Measurements from ENCODE around the gene SMARCC1.

DNA sequence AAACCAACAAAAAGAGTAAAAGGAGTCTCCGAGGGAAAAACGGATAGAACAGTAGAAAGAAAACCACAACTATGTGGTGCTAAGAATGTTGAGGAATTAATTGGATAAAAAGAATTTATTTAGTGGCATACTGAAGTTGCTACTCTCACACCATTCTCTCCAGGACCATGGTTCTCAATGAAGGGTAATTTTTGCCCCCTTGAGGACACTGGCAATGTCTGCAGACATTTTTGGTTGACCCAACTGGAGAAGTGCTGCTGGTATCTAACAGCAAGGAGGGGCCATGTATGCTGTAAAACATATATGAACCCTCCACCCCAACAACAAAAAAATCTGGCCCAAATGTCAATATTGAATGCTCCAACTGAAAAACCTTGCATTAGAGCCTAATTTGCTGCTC, 117.2 kb downstream of the SMARCC1 start:
- TF ChIP-seq, protein P1, sequence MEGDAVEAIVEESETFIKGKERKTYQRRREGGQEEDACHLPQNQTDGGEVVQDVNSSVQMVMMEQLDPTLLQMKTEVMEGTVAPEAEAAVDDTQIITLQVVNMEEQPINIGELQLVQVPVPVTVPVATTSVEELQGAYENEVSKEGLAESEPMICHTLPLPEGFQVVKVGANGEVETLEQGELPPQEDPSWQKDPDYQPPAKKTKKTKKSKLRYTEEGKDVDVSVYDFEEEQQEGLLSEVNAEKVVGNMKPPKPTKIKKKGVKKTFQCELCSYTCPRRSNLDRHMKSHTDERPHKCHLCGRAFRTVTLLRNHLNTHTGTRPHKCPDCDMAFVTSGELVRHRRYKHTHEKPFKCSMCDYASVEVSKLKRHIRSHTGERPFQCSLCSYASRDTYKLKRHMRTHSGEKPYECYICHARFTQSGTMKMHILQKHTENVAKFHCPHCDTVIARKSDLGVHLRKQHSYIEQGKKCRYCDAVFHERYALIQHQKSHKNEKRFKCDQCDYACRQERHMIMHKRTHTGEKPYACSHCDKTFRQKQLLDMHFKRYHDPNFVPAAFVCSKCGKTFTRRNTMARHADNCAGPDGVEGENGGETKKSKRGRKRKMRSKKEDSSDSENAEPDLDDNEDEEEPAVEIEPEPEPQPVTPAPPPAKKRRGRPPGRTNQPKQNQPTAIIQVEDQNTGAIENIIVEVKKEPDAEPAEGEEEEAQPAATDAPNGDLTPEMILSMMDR (IDR thresholded peaks at IDR 0.05), result no peak
- no peak for TF ChIP-seq POLR2A (IDR thresholded peaks at IDR 0.05)
